HL-60/S4 treated with phorbol 12-myristate 13-acetate at 8.2 ng/mL for 4 days and 3 days (cell line): Measurements from ENCODE around the gene DAB1.

Source experiments
- in situ Hi-C: fragments of 300-500 bp; cut with MboI; formaldehyde crosslinking; loops from 2 replicates; pipeline ENCODE4 v1.15.0; 2022; ENCODE audit warnings: low sequenced_read_pairs

Gene DAB1

GRCh38 chr1:57321776-57322175 lies 102.1 kb downstream of the DAB1 start:
- in situ Hi-C loops: no loop called here

DNA sequence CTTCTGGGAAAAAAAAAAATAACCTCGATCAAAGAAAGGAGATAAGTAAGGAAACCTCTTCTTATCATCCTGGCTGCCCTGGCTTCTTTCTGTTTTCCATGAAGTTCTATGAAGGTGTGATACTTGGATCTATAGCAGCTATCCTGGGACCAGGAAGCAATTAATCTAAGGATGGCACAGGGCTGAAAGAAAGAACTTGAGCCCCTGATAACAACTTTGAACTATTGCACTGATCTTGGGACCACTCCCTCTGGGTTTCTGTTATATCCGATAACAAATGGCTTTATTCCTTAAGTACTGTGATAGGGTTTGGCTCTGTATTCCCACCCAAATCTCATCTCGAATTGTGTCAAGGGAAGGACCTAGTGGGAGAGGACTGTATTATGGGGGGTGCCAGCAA lies 104.1 kb downstream of the DAB1 start:
- in situ Hi-C loops: no loop called here

DNA sequence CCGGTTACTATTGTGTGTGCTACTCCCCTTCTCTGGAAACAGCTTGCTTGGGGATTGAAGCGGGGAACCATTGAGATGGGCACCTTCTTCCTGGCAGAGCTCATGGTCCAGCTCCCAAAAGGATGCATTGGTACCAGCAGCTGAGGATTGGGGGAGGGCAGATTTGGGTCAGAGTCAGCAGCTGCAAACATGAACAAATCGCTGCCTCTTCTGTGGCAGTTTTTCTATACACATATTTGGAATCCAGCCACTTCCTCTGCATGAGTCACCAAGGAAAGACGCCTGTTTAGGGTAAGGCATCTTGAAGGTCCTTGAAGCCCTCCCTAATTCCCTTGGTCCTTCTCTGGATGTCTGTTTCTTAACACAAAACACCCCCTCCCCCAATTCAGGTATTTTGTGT lies 104.7 kb downstream of the DAB1 start:
- in situ Hi-C loops: no loop called here

GRCh38 chr1:57316861-57317260 lies 107.0 kb downstream of the DAB1 start:
- in situ Hi-C loops: no loop called here

DNA sequence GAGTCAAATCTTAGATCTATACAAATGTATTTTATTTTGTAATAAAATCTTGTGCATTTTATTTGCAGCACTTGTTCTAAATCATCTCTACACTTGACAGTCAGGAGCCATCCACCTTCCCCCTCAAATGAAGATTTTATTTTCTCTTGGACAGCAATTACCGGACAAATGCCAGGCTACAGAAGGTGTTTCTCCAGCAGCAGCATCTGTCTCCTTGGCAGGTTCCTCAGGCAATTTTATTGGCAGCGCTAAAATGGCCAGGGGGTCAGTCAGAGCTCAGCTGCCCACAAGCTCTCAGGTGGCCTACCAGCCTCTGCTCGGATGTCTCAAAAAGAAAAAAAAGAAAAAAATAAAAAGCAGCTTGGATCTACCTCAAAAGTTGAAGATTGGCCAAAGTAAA lies 107.6 kb downstream of the DAB1 start:
- in situ Hi-C loops: no loop called here

DNA sequence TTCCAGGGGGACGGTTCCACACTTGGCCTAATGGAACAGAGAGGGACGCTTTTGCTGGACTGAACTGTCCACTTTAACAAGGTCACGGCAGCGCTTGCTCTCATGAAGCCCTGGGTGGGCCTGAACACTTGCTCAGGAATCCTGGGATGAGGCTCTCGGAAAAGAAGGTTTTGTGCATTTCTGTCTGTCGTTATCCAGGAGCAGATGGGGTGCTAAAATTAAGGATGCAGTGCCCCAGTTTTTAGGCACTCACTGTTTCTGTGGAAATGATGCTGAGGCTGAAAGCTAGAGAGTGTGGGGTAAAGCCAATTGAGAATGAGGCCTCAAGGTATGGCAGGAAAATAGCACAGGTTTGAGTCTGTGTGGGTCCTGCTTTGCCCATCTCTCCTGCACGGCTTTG lies 111.0 kb downstream of the DAB1 start:
- in situ Hi-C loops: no loop called here

DNA sequence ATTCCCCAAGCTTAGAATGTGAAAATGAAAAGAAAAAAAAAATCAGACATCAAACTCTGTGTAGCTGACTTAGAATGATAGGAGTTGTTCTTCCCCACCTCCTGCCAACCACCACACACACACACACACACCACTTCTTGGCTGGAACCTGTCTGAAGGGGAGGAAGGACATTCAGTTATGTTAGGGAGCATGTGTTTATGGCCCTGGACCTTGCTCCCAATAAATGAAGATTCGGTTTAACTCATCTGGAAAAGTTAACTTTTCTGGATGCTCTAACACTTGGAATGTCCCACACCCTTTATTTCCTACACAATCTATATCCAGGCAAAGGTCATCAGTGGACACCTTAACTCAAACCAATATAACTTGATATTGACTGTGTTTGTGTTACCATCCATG lies 112.4 kb downstream of the DAB1 start:
- in situ Hi-C loops: no loop called here

DNA sequence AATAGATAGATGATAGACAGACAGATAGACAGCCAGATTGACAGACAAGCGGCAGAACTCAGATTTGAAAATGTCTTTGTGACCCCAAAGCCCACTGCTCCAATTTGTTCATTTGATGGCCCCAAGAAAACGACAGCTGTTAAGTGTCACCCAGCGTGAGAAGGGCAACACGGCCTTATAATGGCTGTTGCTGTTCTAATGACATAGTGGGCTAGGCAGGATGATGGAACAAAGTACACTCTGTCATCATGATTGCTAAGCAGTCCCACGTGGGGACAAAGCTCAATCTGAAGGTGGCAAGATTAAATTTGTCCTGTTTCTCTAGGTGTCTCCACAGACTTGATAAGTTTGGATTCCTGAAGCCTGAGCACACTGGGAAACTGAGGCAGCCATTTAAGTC lies 112.9 kb downstream of the DAB1 start:
- in situ Hi-C loops: no loop called here

DNA sequence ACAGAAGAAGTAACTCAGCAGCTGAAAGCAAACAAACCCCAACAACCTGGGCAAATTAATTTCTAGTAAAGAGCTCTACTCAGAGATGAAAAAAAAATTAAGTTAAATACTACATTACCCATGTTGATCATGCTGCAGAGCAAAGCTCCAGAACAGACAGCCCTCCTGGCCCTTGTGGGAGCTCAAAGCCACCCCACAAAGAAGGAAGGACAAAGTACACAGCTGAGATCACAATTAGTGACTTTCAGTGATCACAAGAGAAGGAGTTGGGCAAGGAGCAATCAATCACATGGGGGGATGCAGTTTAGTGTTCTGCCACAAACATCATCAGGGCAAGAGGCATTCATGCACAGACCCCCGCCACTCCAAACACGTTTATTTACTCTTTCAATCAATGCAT lies 114.2 kb downstream of the DAB1 start:
- in situ Hi-C loops: no loop called here

DNA sequence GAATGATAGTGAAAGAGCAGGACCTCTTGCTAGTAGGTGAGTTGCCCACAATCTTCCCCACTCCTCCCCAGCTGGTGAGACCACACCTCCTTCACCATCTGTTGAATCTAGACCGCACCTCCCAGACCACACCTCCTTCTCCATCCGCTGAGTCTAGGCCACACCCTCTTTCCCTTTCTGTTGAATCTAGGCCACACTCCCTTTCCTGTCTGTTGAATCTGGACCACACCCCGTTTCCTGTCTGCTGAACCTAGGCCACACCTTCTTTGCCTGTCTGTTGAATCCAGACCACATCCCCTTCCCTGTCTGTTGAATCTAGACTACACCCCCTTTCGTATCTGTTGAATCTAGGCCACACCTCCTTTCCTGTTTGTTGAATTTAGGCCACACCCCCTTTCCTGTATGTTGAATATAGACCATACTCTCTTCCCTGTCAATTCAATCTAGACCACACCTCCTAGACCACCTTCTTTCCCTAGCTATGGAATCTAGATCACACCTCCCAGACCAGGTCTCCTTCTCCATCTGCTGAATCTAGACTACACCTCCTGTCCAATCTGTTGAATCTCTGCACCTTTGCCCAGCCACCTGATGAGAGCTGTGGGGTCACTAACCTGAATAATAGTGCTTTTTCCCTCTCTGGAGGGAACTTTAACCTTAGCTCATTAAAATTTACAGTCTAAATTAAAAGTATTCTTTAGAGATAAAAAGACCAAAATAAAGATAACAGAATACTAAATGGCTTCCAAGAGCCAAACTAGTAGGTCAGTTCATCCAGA lies 116.3 kb downstream of the DAB1 start:
- in situ Hi-C loops: no loop called here

GRCh38 chr1:57304591-57304990 lies 119.3 kb downstream of the DAB1 start:
- in situ Hi-C loops: no loop called here

- in situ Hi-C loops: no loop called here
Measured at GRCh38 chr1:57302812-57303596, 120.9 kb downstream of the DAB1 start.

GRCh38 chr1:57300186-57300585 lies 123.7 kb downstream of the DAB1 start:
- in situ Hi-C loops: no loop called here

DNA sequence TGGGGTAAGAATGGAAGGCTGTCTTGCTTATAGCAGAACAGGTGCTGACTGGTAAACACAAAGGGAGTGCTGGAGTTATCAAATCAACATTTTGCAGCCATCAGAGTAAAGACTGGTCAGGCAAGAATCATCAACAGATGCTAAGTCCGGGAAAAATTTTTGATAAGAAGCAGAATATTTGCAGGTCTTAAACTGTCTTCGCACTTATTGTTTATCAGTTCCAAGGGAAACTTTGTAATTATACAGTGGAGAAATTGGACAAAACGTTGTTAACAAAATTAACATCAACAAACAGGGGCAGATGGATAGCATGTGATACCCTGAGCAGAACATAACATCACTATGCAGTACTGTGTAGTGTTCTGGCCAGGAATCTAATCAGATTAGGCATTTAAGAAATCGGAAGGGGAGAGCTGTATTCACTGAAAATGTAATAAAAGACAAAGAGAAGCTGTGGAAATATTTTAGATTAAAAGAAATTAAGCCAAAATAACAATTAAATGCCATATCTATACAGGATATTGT lies 127.1 kb downstream of the DAB1 start:
- in situ Hi-C loops: no loop called here

DNA sequence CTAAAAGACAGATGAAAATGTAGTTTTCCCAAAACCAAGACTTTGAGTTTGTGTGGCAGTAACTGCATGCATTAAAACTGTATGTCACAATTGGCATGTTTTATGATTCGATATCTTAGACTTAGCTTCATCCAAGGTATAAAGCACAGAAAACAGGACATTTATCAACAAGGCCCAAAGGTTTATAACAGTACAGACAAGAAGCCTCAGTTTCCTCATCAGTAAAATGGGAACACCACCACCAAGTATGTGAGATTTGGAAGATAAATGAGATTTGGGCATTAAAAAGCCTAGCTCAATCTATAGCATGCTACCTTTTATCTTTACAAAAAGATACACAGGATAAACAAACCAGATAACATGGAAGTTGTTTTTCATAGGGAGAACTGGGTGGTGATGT lies 128.5 kb downstream of the DAB1 start:
- in situ Hi-C loops: no loop called here

GRCh38 chr1:57294177-57294576 lies 129.7 kb downstream of the DAB1 start:
- in situ Hi-C loops: no loop called here

DNA sequence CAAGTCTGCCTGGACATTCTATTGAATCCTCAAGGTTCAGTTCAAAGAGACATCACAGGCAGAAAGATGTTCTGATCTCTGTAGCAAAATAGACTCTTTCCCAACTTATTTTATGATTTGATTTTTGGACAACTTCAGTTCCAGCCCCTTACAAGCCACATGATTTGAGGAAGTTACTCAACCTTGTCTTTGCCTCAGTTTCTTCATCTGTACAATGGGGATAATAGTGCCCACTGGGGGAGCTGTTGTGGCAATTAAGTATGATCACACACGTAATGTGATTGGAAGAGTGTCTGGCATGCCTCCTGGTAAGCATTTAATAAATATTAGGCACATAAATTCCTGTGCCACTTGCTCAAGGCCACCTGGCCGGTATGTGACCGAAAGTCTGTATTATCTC lies 130.6 kb downstream of the DAB1 start:
- in situ Hi-C loops: no loop called here

DNA sequence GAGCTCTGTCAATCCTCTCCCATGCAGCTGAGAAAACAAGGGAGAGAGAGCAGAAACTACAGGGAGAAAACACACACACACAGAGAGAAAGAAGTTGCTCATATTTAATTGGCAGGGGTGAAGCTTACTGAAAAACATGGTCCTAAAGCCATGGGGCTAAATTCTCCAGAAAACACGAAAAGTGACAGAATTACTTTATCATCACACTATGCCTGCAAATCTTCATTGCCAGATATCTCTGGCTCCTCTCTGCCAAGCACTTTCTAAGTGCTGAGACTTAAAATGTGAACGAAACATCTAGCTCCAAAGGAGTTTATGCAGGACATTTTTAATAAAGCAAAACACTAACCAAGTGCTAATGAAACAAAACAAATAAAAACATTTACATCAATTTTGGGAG lies 134.1 kb downstream of the DAB1 start:
- in situ Hi-C loops: no loop called here

- in situ Hi-C loops: no loop called here
Measured at GRCh38 chr1:57285992-57286391, 137.9 kb downstream of the DAB1 start.

- in situ Hi-C loops: no loop called here
Measured at GRCh38 chr1:57282411-57282810, 141.4 kb downstream of the DAB1 start.

DNA sequence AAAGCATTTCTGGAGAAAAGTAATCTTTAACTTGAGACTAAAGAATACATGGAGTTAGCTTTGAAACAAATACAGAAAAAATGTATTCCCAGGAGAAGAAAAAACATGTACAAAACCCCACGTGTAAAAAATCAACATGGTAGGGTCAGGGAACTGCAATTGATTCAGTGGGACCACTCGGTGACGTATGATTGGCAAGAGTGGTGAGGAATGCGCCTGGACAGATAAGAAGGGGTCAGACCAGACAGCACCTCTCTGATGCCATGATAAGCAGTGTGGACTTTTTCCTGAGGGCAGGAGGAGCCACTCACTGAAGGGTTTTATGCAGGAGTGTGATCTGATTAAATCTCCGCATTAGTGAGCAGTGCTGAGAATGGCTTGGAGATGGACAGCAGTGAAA lies 142.5 kb downstream of the DAB1 start:
- in situ Hi-C loops: no loop called here
